ENCODE measurements around the gene SLC9C1.

SLC9C1 gene

GRCh38 chr3:112175646-112176045 lies 118.4 kb downstream of the SLC9C1 start:
- DNase-seq = no peak

GRCh38 chr3:112175037-112175436 lies 119.0 kb downstream of the SLC9C1 start:
- no peak for DNase-seq

GRCh38 chr3:112171144-112171543 lies 122.9 kb downstream of the SLC9C1 start:
- DNase-seq = no peak

- DNase-seq = no peak
Measured at GRCh38 chr3:112170046-112170445, 124.0 kb downstream of the SLC9C1 start.

- DNase-seq = no peak
Measured at GRCh38 chr3:112167758-112168157, 126.3 kb downstream of the SLC9C1 start.

- no peak for DNase-seq
Measured at GRCh38 chr3:112149136-112149535, 144.9 kb downstream of the SLC9C1 start.

- no peak for DNase-seq
Measured at GRCh38 chr3:112143689-112144088, 150.3 kb downstream of the SLC9C1 start.

- no peak for DNase-seq
Measured at GRCh38 chr3:112143251-112143650, 150.8 kb downstream of the SLC9C1 start.

GRCh38 chr3:112141293-112141692 lies 152.7 kb downstream of the SLC9C1 start:
- DNase-seq = no peak

- DNase-seq = no peak
Measured at GRCh38 chr3:112140584-112140983, 153.4 kb downstream of the SLC9C1 start.

GRCh38 chr3:112138219-112138969 lies 155.6 kb downstream of the SLC9C1 start:
- DNase-seq = no peak

- no peak for DNase-seq
Measured at GRCh38 chr3:112137781-112138180, 156.2 kb downstream of the SLC9C1 start.

GRCh38 chr3:112136959-112137693 lies 156.9 kb downstream of the SLC9C1 start:
- peak; percentile 63 for DNase-seq

- DNase-seq = no peak
Measured at GRCh38 chr3:112136046-112136445, 158.0 kb downstream of the SLC9C1 start.

GRCh38 chr3:112134335-112135124 lies 159.5 kb downstream of the SLC9C1 start:
- DNase-seq = no peak

GRCh38 chr3:112133626-112134334 lies 160.2 kb downstream of the SLC9C1 start:
- no peak for DNase-seq

- no peak for DNase-seq
Measured at GRCh38 chr3:112132975-112133448, 161.0 kb downstream of the SLC9C1 start, which contains the start of gene GCSAM. GCSAM (minus strand) TSS chr3:112133248; CDS start chr3:112133120, 128 bp downstream.

- DNase-seq = no peak
Measured at GRCh38 chr3:112132554-112132953, 161.5 kb downstream of the SLC9C1 start.

- DNase-seq = no peak
Measured at GRCh38 chr3:112132088-112132487, 161.9 kb downstream of the SLC9C1 start.

GRCh38 chr3:112131111-112131510 lies 162.9 kb downstream of the SLC9C1 start:
- DNase-seq = no peak

GRCh38 chr3:112130638-112130993 lies 163.4 kb downstream of the SLC9C1 start:
- DNase-seq = no peak

GRCh38 chr3:112129925-112130637 lies 163.9 kb downstream of the SLC9C1 start:
- DNase-seq = no peak

Data from COR-L47 (cell line).